RWPE1 (cell line): Measurements from ENCODE around the gene SLC6A9.

ENCODE experiments used
- CTCF ChIA-PET: fragments of 350-600 bp; sonication (Branson Sonifier 250); formaldehyde crosslinking; extraction: SDS; loops from one replicate; lab custom pipeline; 2021; lab: Yijun Ruan, JAX
- POLR2A ChIA-PET: fragments of 400-600 bp; formaldehyde crosslinking; extraction: SDS; loops from one replicate; lab custom pipeline; 2020; ENCODE audit warnings: antibody characterized with exemption; ENCODE audit not compliant: low non-redundant PET; lab: Yijun Ruan, JAX
- DNase-seq: peaks from one replicate; pipeline ENCODE4 v3.0.0; 2012; ENCODE audit warnings: low spot score
- H3K27ac ChIP-seq: fragments of 450-650 bp; 2 replicates; pipeline ENCODE4 v1.5.1; 2017
- CTCF ChIP-seq: fragments of 450-650 bp; conservative IDR thresholded peaks from 2 replicates; pipeline ENCODE4 v1.5.1; 2017; ENCODE audit warnings: low read depth, mild to moderate bottlenecking

Gene SLC6A9

GRCh38 chr1:44000122-44000665 is 31.1 kb downstream of the SLC6A9 start:
- no peak for TF ChIP-seq CTCF
- no peak for DNase-seq
- ChIA-PET POLR2A (no interaction called here), CTCF (interaction anchor here (0.7 kb wide), 1 partner anchor 656 kb away, joined by 3 read pairs; no protein-coding TSS in a partner anchor)
- H3K27ac ChIP-seq: peak overlapping the region; percentile 10; the same call in 1 of the 2 replicates

- CTCF ChIA-PET: no interaction called here
- no peak for TF ChIP-seq CTCF
- no peak for DNase-seq
- POLR2A ChIA-PET: no interaction called here
- peak overlapping the region; percentile 87 for H3K27ac ChIP-seq
Measured at GRCh38 chr1:43999455-43999854, 31.8 kb downstream of the SLC6A9 start.

GRCh38 chr1:43998000-43998378 is 33.3 kb downstream of the SLC6A9 start:
- no peak for DNase-seq
- POLR2A ChIA-PET: no interaction called here
- peak overlapping the region; percentile 87 for H3K27ac ChIP-seq
- CTCF ChIA-PET: no interaction called here
- no peak for TF ChIP-seq CTCF

- ChIA-PET CTCF (no interaction called here), POLR2A (no interaction called here)
- no peak for DNase-seq
- TF ChIP-seq CTCF: no peak
- peak overlapping the region; percentile 87 for H3K27ac ChIP-seq
Measured at GRCh38 chr1:43997295-43997999, 33.8 kb downstream of the SLC6A9 start.

- peak overlapping the region; percentile 87 for H3K27ac ChIP-seq
- CTCF ChIA-PET: no interaction called here
- POLR2A ChIA-PET: no interaction called here
- TF ChIP-seq CTCF: no peak
- no peak for DNase-seq
Measured at GRCh38 chr1:43996733-43997115, 34.5 kb downstream of the SLC6A9 start.

GRCh38 chr1:43995984-43996732 is 35.1 kb downstream of the SLC6A9 start:
- peak overlapping the region; percentile 87 for H3K27ac ChIP-seq
- CTCF ChIA-PET: no interaction called here
- no peak for DNase-seq
- TF ChIP-seq CTCF: no peak
- POLR2A ChIA-PET: interaction anchor here (0.5 kb wide), 1 partner anchor 16 kb away, joined by 3 read pairs; no protein-coding TSS in a partner anchor
